ENCODE data around the gene PRDM16. TPM values are rescaled to one million over a fixed set of nuclear protein-coding genes. Genes with fewer than 3 reads are reported as not detected.

PRDM16 gene
- total and polyA plus RNA-seq, 2 of the 13 experiments (the other 11 are each of a cell fraction or from before 2014, with no cell fraction given), result 0.15 to 0.81 TPM

DNA sequence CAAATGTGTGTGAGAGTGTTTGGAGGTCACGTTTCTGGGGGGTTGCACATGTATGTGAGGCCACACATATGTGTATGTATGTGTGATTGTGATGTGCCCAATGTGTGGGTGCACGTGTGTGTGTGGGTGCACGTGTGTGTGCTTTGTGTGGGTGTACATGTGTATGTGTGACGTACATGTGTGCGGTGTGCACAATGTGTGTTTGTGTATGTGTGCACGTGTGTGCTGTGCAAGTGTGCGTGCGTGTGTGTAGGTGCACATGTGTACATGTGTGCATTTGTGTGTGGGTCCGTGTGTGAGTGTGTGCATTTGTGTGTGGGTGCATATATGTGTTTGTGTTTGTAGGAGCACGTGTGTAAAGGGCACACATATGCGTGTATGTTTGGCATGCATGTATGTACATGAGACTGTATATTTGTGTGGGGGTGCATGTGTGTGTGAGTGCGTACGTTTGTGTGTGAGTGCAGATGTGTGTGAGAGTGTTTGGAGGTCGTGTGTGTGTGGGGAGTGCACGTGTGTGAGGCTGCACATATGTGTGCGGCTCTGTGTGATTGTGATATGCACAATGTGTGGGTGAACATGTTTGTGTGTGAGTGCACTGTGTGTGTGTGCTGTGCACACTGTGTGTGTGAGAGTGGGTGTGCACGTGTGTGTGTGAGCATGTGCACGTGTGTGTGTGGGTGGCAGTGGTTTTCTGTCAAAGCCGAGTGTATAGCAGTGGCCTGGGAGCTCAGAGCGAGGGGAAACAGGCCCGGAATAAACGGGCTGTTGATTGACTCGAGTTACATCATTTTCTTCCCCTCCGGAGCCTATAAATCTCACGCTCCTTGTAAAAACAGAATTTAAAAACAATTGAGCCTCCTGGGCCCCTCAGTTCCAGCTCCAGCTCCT lies 252.8 kb downstream of the PRDM16 start (continued):
- TF ChIP-seq ZNF354B (CRISPR knock-in tag; IDR thresholded peaks at IDR 0.05) (peak; percentile 98), ZNF20 (CRISPR knock-in tag; IDR thresholded peaks at IDR 0.05) (no peak), ZNF563 (CRISPR knock-in tag; IDR thresholded peaks at IDR 0.05) (no peak), ZNF510 (CRISPR knock-in tag; IDR thresholded peaks at IDR 0.05; ENCODE audit: low read depth) (no peak), NAIF1 (CRISPR knock-in tag; IDR thresholded peaks at IDR 0.05; ENCODE audit: borderline replicate concordance) (no peak), SMAD1 (CRISPR knock-in tag; IDR thresholded peaks at IDR 0.05; ENCODE audit: borderline replicate concordance, low read depth) (no peak; the same call in 1 of the 2 replicates), STAT5B (CRISPR knock-in tag; IDR thresholded peaks at IDR 0.05) (no peak), SOX13 (IDR thresholded peaks at IDR 0.05) (no peak), SOX13 (CRISPR knock-in tag; conservative IDR thresholded peaks at IDR 0.05 in 1 of 2, IDR thresholded peaks at IDR 0.05 in 1 of 2) (no peak), SMC3 (IDR thresholded peaks at IDR 0.05; ENCODE audit: low read length) (no peak), HNF4G (IDR thresholded peaks at IDR 0.05; ENCODE audit: borderline replicate concordance, low read depth, low read length) (no peak), HNF4G (CRISPR knock-in tag; IDR thresholded peaks at IDR 0.05; ENCODE audit: borderline replicate concordance, low read depth) (no peak), ZNF558 (CRISPR knock-in tag; IDR thresholded peaks at IDR 0.05; ENCODE audit: borderline replicate concordance) (no peak), SNAPC2 (CRISPR knock-in tag; IDR thresholded peaks at IDR 0.05) (no peak), ZMYM2 (CRISPR knock-in tag; IDR thresholded peaks at IDR 0.05) (no peak), PHF21A (CRISPR knock-in tag; IDR thresholded peaks at IDR 0.05) (no peak), ELF1 (CRISPR knock-in tag; IDR thresholded peaks at IDR 0.05) (no peak), BRD4 (CRISPR knock-in tag; IDR thresholded peaks at IDR 0.05) (no peak), PLRG1 (conservative IDR thresholded peaks at IDR 0.05) (no peak), SOX5 (CRISPR knock-in tag; IDR thresholded peaks at IDR 0.05; ENCODE audit: borderline replicate concordance) (no peak), GTF2F1 (IDR thresholded peaks at IDR 0.05; ENCODE audit: low read length) (no peak), CEBPG (CRISPR knock-in tag; IDR thresholded peaks at IDR 0.05) (0 out of 2 replicates have a peak, but pooled peaks have one; percentile 8), HES4 (CRISPR knock-in tag; IDR thresholded peaks at IDR 0.05; ENCODE audit: borderline replicate concordance) (0 out of 2 replicates have a peak, but pooled peaks have one; percentile 38), ZNF432 (CRISPR knock-in tag; IDR thresholded peaks at IDR 0.05; ENCODE audit: borderline replicate concordance) (peak; percentile 76; the same call in 1 of the 2 replicates), PHB2 (IDR thresholded peaks at IDR 0.05; ENCODE audit: partially characterized antibody) (no peak), ZNF350 (CRISPR knock-in tag; IDR thresholded peaks at IDR 0.05; ENCODE audit: borderline replicate concordance, low read depth) (no peak), ZNF543 (CRISPR knock-in tag; IDR thresholded peaks at IDR 0.05) (no peak), ZNF616 (CRISPR knock-in tag; IDR thresholded peaks at IDR 0.05; ENCODE audit: low read depth) (no peak), NKX3-1 (CRISPR knock-in tag; IDR thresholded peaks at IDR 0.05) (no peak), RFX3 (CRISPR knock-in tag; IDR thresholded peaks at IDR 0.05) (no peak)
- TF ChIP-seq, protein P1, sequence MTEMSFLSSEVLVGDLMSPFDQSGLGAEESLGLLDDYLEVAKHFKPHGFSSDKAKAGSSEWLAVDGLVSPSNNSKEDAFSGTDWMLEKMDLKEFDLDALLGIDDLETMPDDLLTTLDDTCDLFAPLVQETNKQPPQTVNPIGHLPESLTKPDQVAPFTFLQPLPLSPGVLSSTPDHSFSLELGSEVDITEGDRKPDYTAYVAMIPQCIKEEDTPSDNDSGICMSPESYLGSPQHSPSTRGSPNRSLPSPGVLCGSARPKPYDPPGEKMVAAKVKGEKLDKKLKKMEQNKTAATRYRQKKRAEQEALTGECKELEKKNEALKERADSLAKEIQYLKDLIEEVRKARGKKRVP (CRISPR knock-in tag; IDR thresholded peaks at IDR 0.05), result no peak
- TF ChIP-seq, protein P2, sequence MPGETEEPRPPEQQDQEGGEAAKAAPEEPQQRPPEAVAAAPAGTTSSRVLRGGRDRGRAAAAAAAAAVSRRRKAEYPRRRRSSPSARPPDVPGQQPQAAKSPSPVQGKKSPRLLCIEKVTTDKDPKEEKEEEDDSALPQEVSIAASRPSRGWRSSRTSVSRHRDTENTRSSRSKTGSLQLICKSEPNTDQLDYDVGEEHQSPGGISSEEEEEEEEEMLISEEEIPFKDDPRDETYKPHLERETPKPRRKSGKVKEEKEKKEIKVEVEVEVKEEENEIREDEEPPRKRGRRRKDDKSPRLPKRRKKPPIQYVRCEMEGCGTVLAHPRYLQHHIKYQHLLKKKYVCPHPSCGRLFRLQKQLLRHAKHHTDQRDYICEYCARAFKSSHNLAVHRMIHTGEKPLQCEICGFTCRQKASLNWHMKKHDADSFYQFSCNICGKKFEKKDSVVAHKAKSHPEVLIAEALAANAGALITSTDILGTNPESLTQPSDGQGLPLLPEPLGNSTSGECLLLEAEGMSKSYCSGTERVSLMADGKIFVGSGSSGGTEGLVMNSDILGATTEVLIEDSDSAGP (CRISPR knock-in tag; IDR thresholded peaks at IDR 0.05; ENCODE audit: borderline replicate concordance), result no peak; the same call in 1 of the 2 replicates
